Stimulated activated CD8-positive, alpha-beta memory T cell treated with anti-CD3 and anti-CD28 coated beads, Interleukin-7, amount 100 ng/mL, for 4 hours (primary cell): ENCODE results near the gene NPFFR1.
"Not testable (repeated sequence)": the region's sequence is repeated elsewhere in the genome, so short reads cannot be mapped to it uniquely, and the experiment has no call there.

ENCODE experiments used
- DNase-seq, 2 donors: peaks; one replicate each; pipeline ENCODE4 v3.0.0-alpha.2; 2020; ENCODE audit warnings: low read depth in 2 of 2

Gene NPFFR1

DNA sequence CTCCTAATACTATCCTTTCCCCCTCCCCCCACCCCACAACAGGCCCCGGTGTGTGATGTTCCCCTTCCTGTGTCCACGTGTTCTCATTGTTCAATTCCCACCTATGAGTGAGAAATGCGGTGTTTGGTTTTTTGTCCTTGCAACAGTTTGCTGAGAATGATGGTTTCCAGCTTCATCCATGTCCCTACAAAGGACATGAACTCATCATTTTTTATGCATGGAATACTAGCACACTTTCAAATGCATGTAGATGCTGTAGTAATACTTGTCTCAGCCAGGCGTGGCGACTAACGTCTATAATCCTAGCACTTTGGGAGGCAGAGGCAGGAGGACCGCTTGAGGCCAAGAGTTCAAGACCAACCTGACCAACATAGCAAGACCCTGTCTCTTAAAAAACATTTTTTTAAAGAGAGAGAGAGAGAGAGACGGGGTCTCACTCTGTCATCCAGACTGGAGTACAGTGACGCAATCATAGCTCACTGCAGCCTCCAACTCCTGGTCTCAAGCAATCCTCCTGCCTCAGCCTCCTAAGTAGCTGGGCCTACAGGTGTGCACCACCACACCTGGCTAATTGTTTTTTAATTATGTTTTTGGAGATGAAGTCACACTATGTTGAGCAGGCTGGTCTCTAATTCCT is 60.9 kb downstream of the NPFFR1 start:
- DNase-seq = not testable (repeated sequence)

DNA sequence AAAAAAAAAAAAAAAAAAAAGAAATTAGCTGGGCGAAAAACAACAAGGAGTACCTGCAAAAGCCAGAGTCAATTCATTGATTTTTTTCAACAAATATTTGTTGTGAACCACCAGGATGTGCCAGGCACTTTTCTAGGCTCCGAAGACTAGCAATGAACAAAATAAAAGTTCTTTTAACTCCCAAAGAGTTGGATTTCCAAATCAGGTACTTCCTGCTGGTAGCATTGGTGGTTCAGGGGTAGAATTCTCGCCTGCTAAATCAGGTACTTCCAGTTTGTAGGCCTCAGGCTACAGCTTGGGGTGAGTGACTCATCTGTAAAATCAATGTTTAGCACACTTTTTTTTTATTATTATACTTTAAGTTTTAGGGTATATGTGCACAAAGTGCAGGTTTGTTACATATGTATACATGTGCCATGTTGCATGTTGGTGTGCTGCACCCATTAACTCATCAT is 61.4 kb downstream of the NPFFR1 start:
- no peak for DNase-seq

DNA sequence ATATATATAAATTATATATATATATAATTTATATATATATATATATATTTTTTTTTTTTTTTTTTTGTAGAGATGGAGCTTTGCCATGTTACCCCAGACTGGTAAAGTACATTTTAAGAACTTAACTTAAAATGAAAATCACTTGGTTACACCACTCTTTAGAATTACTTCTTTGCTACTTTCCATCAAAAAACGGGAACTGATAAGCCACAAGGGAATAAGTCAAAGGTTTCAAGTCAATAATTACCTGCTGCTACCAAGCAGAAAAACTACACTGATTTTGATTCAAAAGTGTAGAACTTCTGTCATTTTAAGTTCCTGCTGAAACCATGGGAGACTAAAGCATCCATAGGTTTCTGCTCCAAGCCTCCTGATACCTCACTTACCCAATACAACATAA is 62.8 kb downstream of the NPFFR1 start:
- DNase-seq = no peak

DNA sequence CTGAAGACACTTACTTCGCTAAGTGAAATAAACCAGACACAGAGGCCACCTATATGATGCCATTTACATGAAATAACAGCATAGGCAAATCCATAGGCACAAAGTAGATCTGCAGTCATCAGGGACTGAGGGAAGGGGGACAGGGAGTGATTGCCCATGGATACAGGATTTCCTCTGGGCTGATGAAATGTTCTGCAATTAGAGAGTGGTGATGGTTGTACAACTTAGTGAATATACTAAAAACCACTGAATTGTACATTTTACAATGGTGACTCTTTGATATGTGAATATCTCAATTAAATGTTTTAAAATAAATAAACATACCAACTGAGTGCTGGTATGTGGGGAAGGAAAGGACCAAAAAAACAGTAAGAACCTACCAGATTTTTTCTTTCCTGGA is 70.9 kb downstream of the NPFFR1 start:
- DNase-seq = no peak

DNA sequence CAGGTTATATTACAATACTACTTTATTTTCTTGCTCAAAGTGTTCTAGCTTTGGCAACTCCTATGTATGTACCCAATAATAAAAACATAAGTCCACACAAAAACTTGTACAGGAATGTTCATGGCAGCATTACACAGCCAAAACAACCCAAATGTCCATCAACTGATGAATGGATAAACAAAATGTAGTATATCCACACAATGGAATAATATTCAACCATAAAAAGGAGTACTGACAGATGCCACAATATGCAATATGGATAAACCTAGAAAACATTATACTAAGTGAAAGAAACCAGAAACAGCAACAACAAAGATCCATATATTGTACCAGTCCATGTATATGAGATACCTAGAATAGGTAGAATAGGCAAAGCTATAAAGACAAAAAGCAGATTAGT is 71.5 kb downstream of the NPFFR1 start:
- no peak for DNase-seq

DNA sequence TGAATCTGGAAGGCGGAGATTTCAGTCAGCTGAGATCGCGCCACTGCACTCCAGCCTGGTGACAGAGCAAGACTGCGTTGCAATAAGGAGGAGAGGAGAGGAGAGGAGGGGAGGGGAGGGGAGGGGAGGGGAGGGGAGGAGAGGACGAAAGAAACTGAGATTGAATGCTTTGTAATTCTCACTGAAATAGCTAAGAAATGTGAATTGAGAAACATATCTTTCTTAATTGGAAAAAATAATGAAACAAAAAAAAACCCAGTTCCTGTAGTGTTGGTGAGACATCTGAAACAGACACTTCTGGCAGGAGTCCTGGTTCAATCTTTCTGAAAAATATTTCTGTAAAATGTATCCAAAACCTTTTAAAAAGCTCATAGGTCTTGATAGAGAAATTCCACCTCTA is 77.0 kb downstream of the NPFFR1 start:
- no peak for DNase-seq

DNA sequence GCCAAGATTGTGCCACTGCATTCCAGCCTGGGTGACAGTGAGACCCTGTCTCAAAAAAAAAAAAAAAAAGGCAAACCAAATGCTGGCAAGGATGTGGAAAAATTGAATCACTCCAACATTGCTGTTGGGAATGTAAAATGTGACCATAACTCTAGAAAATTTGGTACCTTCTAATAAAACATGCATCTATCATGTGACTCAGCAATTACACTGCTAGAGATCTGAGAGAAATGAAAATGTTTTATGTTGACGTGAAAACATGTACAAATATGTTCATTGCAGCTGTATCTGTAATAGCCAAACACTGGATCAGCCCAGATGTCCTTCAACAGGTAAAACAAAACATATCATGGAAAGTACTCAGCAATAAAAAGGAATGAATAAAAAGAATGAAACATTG is 82.7 kb downstream of the NPFFR1 start:
- DNase-seq = no peak

DNA sequence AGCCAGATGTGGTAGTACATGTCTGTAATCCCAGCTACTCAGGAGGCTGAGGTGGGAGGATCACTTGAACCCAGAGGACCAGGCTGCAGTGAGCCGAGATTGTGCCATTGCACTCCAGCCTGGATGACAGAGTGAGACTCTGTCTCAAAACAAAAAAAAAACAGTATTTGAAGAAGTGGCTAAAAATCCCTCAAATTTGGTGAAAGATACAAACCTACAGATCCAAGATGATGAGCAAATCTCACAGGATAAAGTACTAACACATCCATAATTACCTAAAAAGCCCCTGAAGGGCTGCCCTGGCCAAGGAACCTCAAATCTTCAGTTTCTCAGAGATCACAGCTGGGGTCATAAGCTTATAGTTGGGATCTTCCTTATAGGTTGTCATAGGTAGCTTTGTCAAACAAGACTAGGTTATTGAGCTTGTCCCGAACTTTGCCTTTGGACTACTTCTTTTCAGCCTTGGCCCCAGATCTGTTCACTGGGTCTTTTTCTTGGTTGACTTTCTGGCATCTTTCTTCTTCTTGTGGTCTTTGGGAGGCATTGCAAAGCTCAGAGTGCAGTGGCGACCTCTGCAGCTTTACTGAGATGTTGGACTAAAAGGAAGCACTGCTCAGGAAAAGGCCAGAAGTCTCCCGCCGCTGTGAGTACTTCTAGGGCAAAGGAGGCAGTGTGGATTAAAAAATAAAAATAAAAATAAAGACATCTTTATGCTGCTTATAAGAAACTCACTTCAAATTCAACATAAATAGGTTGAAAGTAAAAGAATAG is 84.9 kb downstream of the NPFFR1 start:
- no peak for DNase-seq
